Neuronal stem cell (in vitro differentiated cells): ENCODE measurements around the gene FARP1.

Experiments used
- DNase-seq: peaks from one replicate; pipeline ENCODE4 v3.0.0-alpha.2; 2013; ENCODE audit warnings: low spot score
- H2AFZ ChIP-seq: one replicate; pipeline ENCODE4 v1.6.1; 2013; ENCODE audit warnings: mild to moderate bottlenecking, low read length, inconsistent platforms
- H2AK5ac ChIP-seq: 2 replicates; pipeline ENCODE4 v1.6.1; 2013; ENCODE audit warnings: low read depth, mild to moderate bottlenecking, inconsistent platforms, low read length, moderate library complexity, mixed read lengths
- H2BK120ac ChIP-seq: 2 replicates; pipeline ENCODE4 v1.6.1; 2013; ENCODE audit warnings: low read depth, mild to moderate bottlenecking, inconsistent platforms, low read length, moderate library complexity, mixed read lengths
- H2BK12ac ChIP-seq: one replicate; pipeline ENCODE4 v1.6.1; 2013; ENCODE audit warnings: low read length, inconsistent platforms
- H2BK15ac ChIP-seq: 2 replicates; pipeline ENCODE4 v1.6.1; 2013; ENCODE audit warnings: mild to moderate bottlenecking, low read length, inconsistent platforms, mixed read lengths
- H2BK5ac ChIP-seq: one replicate; pipeline ENCODE4 v1.6.1; 2013; ENCODE audit warnings: inconsistent platforms, mild to moderate bottlenecking, low read length, moderate library complexity
- H3K14ac ChIP-seq: one replicate; pipeline ENCODE4 v1.6.1; 2013; ENCODE audit warnings: low read length, inconsistent platforms
- H3K18ac ChIP-seq: 2 replicates; pipeline ENCODE4 v1.6.1; 2013; ENCODE audit warnings: low read length, inconsistent platforms
- H3K23ac ChIP-seq: 2 replicates; pipeline ENCODE4 v1.6.1; 2013; ENCODE audit warnings: low read depth, mild to moderate bottlenecking, mixed read lengths, low read length, inconsistent platforms; ENCODE audit not compliant: poor library complexity
- H3K27ac ChIP-seq: replicated peaks from 3 replicates; pipeline ENCODE4 v1.5.1; 2013; ENCODE audit warnings: low read length, inconsistent platforms
- H3K27me3 ChIP-seq, 3 experiments: 2 replicates each; pipeline ENCODE4 v1.6.1; 2013; ENCODE audit warnings: low read length in 3 of 3, mild to moderate bottlenecking in 2 of 3, inconsistent platforms in 1 of 3, low read depth in 1 of 3, mixed read lengths in 1 of 3, moderate library complexity in 1 of 3; ENCODE audit not compliant: control insufficient read depth in 3 of 3, insufficient read depth in 3 of 3
- H3K36me3 ChIP-seq, 2 donors: replicated peaks in 1 of 2; 2 replicates each; pipeline ENCODE4 v1.6.1; 2013; ENCODE audit warnings: low read length in 2 of 2; ENCODE audit not compliant: control insufficient read depth in 2 of 2, insufficient read depth in 2 of 2
- H3K4ac ChIP-seq: 2 replicates; pipeline ENCODE4 v1.6.1; 2013; ENCODE audit warnings: inconsistent platforms, mild to moderate bottlenecking, low read length, moderate library complexity
- H3K4me1 ChIP-seq, 2 donors: 1 replicate in 1 of 2; 2 replicates in 1 of 2; pipeline ENCODE4 v1.6.1; 2013; ENCODE audit warnings: low read length in 2 of 2, low read depth in 1 of 2; ENCODE audit not compliant: control insufficient read depth in 2 of 2, insufficient read depth in 1 of 2
- H3K4me2 ChIP-seq: one replicate; pipeline ENCODE4 v1.6.1; 2013; ENCODE audit warnings: mild to moderate bottlenecking, low read length, inconsistent platforms; ENCODE audit not compliant: insufficient read depth, poor library complexity, severe bottlenecking
- H3K4me3 ChIP-seq, 2 donors: 2 replicates each; pipeline ENCODE4 v1.5.1; 2013; ENCODE audit warnings: low read length in 2 of 2, mild to moderate bottlenecking in 2 of 2, inconsistent platforms in 1 of 2, moderate library complexity in 1 of 2
- H3K79me1 ChIP-seq: one replicate; pipeline ENCODE4 v1.6.1; 2013; ENCODE audit warnings: low read depth, mild to moderate bottlenecking, inconsistent platforms, low read length, moderate library complexity
- H3K9ac ChIP-seq: one replicate; pipeline ENCODE4 v1.6.1; 2013; ENCODE audit warnings: mild to moderate bottlenecking, low read depth, low read length, inconsistent platforms; ENCODE audit not compliant: poor library complexity
- H3K9me3 ChIP-seq, 2 donors: replicated peaks in 1 of 2; 2 replicates each; pipeline versions ENCODE3 to v1.6.1; 2013; ENCODE audit warnings: low read length in 2 of 2, mild to moderate bottlenecking in 2 of 2, inconsistent platforms in 1 of 2, low read depth in 1 of 2, mixed read lengths in 1 of 2, moderate library complexity in 1 of 2; ENCODE audit not compliant: control insufficient read depth in 2 of 2, insufficient read depth in 1 of 2
- H4K8ac ChIP-seq: one replicate; pipeline ENCODE4 v1.6.1; 2013; ENCODE audit warnings: low read depth, mild to moderate bottlenecking, inconsistent platforms, low read length, moderate library complexity
- H4K91ac ChIP-seq: one replicate; pipeline ENCODE4 v1.6.1; 2013; ENCODE audit warnings: low read length, low read depth, mild to moderate bottlenecking, inconsistent platforms; ENCODE audit not compliant: poor library complexity
- WGBS, 2 donors: extraction: QIAGEN DNeasy Blood & Tissue Kit; methylation state at CpG; one replicate each; pipeline ENCODE4 v1.1.7; 2013; ENCODE audit warnings: missing lambda C conversion rate in 2 of 2, mixed read lengths in 1 of 2; ENCODE audit not compliant: insufficient read length in 2 of 2, insufficient replicate concordance in 1 of 2; ENCODE audit errors: extremely low coverage in 2 of 2; 5-methylcytosine and 5-hydroxymethylcytosine counted together

Gene FARP1

GRCh38 chr13:98150832-98151479 is 8.1 kb downstream of the FARP1 start:
- Histone ChIP-seq H3K18ac (no peak overlapping the region), H4K91ac (no peak overlapping the region), H3K36me3 (peaks cover 5 to 22% of the 10 kb centered on the region in 2 donors), H3K27ac (no peak overlapping the region), H3K79me1 (peaks cover 8% of the 10 kb centered on the region), H2AFZ (no peak overlapping the region), H2BK12ac (no peak overlapping the region), H3K4me3 (no peak overlapping the region), H3K9me3 (peaks cover 1 to 9% of the 10 kb centered on the region in 2 donors), H3K4ac (no peak overlapping the region), H2BK5ac (no peak overlapping the region), H2BK120ac (no peak overlapping the region), H4K8ac (no peak overlapping the region), H2AK5ac (no peak overlapping the region), H3K4me2 (no peak overlapping the region), H3K4me1 (peaks cover 7 to 8% of the 10 kb centered on the region in 2 donors), H2BK15ac (no peak overlapping the region), H3K27me3 (no peaks in the 10 kb centered on the region), H3K23ac (no peak overlapping the region), H3K14ac (no peak overlapping the region), H3K9ac (no peak overlapping the region)
- no peak for DNase-seq
- WGBS, 2 donors: no CpG with 5 or more reads among the region's 8 CpGs

DNA sequence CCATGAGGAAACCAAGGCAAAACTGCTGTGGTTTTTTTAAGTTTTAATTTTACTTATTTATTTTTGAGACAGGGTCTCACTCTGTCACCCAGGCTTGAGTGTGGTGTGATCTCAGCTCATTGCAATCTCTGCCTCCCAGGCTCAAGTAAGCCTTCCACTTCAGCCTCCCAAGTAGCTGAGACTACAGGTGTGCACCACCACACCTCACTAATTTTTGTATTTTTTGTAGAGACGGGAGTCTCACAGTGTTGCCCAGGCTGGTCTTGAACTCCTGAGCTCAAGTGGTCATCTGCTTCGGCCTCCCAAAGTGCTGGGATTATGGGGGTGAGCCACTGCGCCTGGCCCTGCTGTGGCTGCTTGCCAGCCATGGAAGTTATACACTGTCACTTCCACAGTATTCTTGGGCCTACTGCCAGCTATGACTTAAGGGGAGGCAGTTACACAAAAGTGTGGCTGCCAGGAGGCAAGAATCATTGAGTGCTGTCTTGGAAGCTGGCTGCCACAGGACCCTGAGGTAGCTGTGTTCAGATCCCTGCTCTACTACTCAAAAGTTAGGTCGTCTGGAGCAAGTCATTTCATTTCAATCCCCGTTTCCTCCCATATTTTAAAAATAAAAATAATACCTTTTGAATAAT is 12.7 kb downstream of the FARP1 start:
- H3K79me1 ChIP-seq: peaks cover 11% of the 10 kb centered on the region
- no peak overlapping the region for H3K4ac ChIP-seq
- H4K91ac ChIP-seq: no peak overlapping the region
- H3K14ac ChIP-seq: no peak overlapping the region
- H3K9me3 ChIP-seq: peaks cover under 1 to 1% of the 10 kb centered on the region in 2 donors
- no peak overlapping the region for H3K27ac ChIP-seq
- H2AK5ac ChIP-seq: no peak overlapping the region
- no peak overlapping the region for H3K4me3 ChIP-seq
- no peak for DNase-seq
- H3K4me1 ChIP-seq: peaks cover 3 to 4% of the 10 kb centered on the region in 2 donors
- H4K8ac ChIP-seq: no peak overlapping the region
- H3K18ac ChIP-seq: peak overlapping the region; percentile 84
- no peak overlapping the region for H3K9ac ChIP-seq
- H3K36me3 ChIP-seq: peaks cover 9 to 20% of the 10 kb centered on the region in 2 donors
- no peak overlapping the region for H2BK15ac ChIP-seq
- no peak overlapping the region for H3K4me2 ChIP-seq
- H2BK120ac ChIP-seq: no peak overlapping the region
- no peak overlapping the region for H3K23ac ChIP-seq
- H3K27me3 ChIP-seq: no peaks in the 10 kb centered on the region
- H2BK5ac ChIP-seq: no peak overlapping the region
- H2AFZ ChIP-seq: no peak overlapping the region
- H2BK12ac ChIP-seq: no peak overlapping the region
- WGBS, 2 donors: no CpG with 5 or more reads among the region's 5 CpGs

- no peak for DNase-seq
- Histone ChIP-seq H3K4me1 (peaks cover 3 to 4% of the 10 kb centered on the region in 2 donors), H3K4me2 (no peak overlapping the region), H3K27ac (no peak overlapping the region), H4K91ac (no peak overlapping the region), H3K4ac (no peak overlapping the region), H2AFZ (no peak overlapping the region), H2BK5ac (no peak overlapping the region), H2AK5ac (no peak overlapping the region), H3K18ac (no peak overlapping the region), H3K36me3 (peaks cover 9 to 23% of the 10 kb centered on the region in 2 donors), H3K79me1 (peaks cover 11% of the 10 kb centered on the region), H2BK15ac (no peak overlapping the region), H3K4me3 (no peak overlapping the region), H2BK12ac (no peak overlapping the region), H3K9ac (no peak overlapping the region), H3K14ac (no peak overlapping the region), H3K9me3 (peaks cover 0 to 1% of the 10 kb centered on the region in 2 donors), H3K23ac (no peak overlapping the region), H4K8ac (no peak overlapping the region), H2BK120ac (no peak overlapping the region), H3K27me3 (no peaks in the 10 kb centered on the region)
- WGBS, 2 donors: no CpG with 5 or more reads among the region's 2 CpGs
Observed at GRCh38 chr13:98156259-98156658, 13.4 kb downstream of the FARP1 start.

DNA sequence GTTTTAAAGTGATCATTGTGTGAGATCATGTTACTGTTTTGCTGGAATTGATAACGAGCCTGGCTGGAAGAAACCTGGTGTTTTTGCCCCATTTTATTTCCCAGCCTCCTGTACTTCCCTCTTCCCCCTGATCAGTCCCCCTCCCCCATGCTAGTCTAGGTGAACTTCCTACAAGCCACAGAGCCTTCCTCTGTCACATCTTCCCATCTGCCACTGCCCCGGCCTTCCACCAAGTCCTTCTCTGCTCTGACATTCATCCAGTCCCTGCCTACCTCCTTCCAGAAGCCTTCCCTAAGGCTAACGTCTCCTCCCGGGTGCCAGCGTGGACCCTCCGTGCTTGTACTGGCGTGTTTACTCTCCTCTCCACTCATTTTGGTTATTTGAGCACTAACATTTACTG is 14.3 kb downstream of the FARP1 start:
- no peak for DNase-seq
- H2AFZ ChIP-seq: no peak overlapping the region
- no peak overlapping the region for H3K9ac ChIP-seq
- H3K18ac ChIP-seq: peak overlapping the region; percentile 12
- no CpG with 5 or more reads among the region's 7 CpGs for WGBS, 2 donors
- H4K91ac ChIP-seq: no peak overlapping the region
- no peak overlapping the region for H3K27ac ChIP-seq
- H3K23ac ChIP-seq: no peak overlapping the region
- H4K8ac ChIP-seq: no peak overlapping the region
- no peaks in the 10 kb centered on the region for H3K9me3 ChIP-seq
- H3K4ac ChIP-seq: no peak overlapping the region
- no peak overlapping the region for H2AK5ac ChIP-seq
- H3K4me2 ChIP-seq: no peak overlapping the region
- peaks cover 3 to 8% of the 10 kb centered on the region in 2 donors for H3K4me1 ChIP-seq
- H2BK12ac ChIP-seq: no peak overlapping the region
- H3K14ac ChIP-seq: no peak overlapping the region
- no peak overlapping the region for H2BK15ac ChIP-seq
- no peak overlapping the region for H2BK120ac ChIP-seq
- peaks cover 11% of the 10 kb centered on the region for H3K79me1 ChIP-seq
- peaks cover 7 to 23% of the 10 kb centered on the region in 2 donors for H3K36me3 ChIP-seq
- H2BK5ac ChIP-seq: no peak overlapping the region
- H3K4me3 ChIP-seq: no peak overlapping the region
- H3K27me3 ChIP-seq: no peaks in the 10 kb centered on the region
